Measurements from ENCODE around the gene SLC30A10.

- TF ChIP-seq, protein P1, sequence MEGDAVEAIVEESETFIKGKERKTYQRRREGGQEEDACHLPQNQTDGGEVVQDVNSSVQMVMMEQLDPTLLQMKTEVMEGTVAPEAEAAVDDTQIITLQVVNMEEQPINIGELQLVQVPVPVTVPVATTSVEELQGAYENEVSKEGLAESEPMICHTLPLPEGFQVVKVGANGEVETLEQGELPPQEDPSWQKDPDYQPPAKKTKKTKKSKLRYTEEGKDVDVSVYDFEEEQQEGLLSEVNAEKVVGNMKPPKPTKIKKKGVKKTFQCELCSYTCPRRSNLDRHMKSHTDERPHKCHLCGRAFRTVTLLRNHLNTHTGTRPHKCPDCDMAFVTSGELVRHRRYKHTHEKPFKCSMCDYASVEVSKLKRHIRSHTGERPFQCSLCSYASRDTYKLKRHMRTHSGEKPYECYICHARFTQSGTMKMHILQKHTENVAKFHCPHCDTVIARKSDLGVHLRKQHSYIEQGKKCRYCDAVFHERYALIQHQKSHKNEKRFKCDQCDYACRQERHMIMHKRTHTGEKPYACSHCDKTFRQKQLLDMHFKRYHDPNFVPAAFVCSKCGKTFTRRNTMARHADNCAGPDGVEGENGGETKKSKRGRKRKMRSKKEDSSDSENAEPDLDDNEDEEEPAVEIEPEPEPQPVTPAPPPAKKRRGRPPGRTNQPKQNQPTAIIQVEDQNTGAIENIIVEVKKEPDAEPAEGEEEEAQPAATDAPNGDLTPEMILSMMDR (conservative IDR thresholded peaks at IDR 0.05; ENCODE audit: low read depth, low read length), result no peak
- TF ChIP-seq EZH2 (IDR thresholded peaks at IDR 0.05; ENCODE audit: borderline replicate concordance, low read depth, low read length, poor library complexity, severe bottlenecking), result no peak
Measured at GRCh38 chr1:219916257-219916656, 12.1 kb downstream of the SLC30A10 start.
